Measurements from ENCODE around the gene COL13A1.

DNA sequence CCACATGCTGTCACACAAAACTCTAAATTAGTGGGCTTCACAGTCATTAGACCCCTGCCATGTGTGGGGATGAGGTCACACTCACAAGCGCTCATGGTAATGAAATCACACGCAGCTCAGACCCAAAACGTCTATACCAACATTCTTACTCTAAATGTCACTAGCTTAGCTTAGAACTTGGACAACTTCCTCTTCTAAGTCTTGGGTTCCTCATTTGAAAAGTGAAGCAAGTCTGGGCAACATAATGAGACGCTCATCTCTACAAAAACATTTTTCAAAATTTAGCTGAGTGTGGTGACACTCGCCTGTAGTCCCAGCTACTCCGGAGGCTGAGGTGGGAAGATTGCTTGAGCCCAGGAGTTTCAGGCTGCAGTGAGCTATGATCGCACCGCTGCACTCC lies 158.2 kb downstream of the COL13A1 start:
- TF ChIP-seq, protein P1, sequence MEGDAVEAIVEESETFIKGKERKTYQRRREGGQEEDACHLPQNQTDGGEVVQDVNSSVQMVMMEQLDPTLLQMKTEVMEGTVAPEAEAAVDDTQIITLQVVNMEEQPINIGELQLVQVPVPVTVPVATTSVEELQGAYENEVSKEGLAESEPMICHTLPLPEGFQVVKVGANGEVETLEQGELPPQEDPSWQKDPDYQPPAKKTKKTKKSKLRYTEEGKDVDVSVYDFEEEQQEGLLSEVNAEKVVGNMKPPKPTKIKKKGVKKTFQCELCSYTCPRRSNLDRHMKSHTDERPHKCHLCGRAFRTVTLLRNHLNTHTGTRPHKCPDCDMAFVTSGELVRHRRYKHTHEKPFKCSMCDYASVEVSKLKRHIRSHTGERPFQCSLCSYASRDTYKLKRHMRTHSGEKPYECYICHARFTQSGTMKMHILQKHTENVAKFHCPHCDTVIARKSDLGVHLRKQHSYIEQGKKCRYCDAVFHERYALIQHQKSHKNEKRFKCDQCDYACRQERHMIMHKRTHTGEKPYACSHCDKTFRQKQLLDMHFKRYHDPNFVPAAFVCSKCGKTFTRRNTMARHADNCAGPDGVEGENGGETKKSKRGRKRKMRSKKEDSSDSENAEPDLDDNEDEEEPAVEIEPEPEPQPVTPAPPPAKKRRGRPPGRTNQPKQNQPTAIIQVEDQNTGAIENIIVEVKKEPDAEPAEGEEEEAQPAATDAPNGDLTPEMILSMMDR (IDR thresholded peaks at IDR 0.05): no peak
- TF ChIP-seq POLR2A (IDR thresholded peaks at IDR 0.05): no peak
- TF ChIP-seq POLR2AphosphoS5 (IDR thresholded peaks at IDR 0.05; ENCODE audit: insufficient read depth in 1 of 2, low read depth in 1 of 2): no peak

Measured in vagina (tissue), 2 donors.